Suprapubic skin (tissue), 4 donors: ENCODE results near the gene FRMPD3. TPM values are rescaled to one million over a fixed set of nuclear protein-coding genes. Genes with fewer than 3 reads are reported as not detected.

ENCODE experiments used
- DNase-seq, 2 donors: peaks; one replicate each; pipeline ENCODE4 v3.0.0-alpha.2; 2019; ENCODE audit warnings: low spot score in 2 of 2
- H3K27ac ChIP-seq: fragments of 200-600 bp; sonication (generic); one replicate; pipeline ENCODE4 v1.5.1; 2019
- H3K27me3 ChIP-seq: fragments of 200-600 bp; sonication (generic); one replicate; pipeline ENCODE4 v1.5.1; 2019
- H3K36me3 ChIP-seq: fragments of 200-600 bp; sonication (generic); one replicate; pipeline ENCODE4 v1.5.1; 2019
- H3K4me1 ChIP-seq: fragments of 200-600 bp; sonication (generic); one replicate; pipeline ENCODE4 v1.5.1; 2019
- H3K4me3 ChIP-seq: fragments of 200-600 bp; sonication (generic); one replicate; pipeline ENCODE4 v1.5.1; 2019; ENCODE audit warnings: mild to moderate bottlenecking
- H3K9me3 ChIP-seq: fragments of 200-600 bp; sonication (generic); one replicate; pipeline ENCODE4 v1.5.1; 2019
- EP300 ChIP-seq: sonication (generic); formaldehyde crosslinking; IDR thresholded peaks from one replicate; pipeline ENCODE4 v1.6.1; 2017; ENCODE audit warnings: antibody characterized with exemption
- POLR2A ChIP-seq, 2 donors: fragments of 450-650 bp; IDR thresholded peaks; one replicate each; pipeline ENCODE4 v1.6.1; 2017; ENCODE audit warnings: antibody characterized with exemption in 2 of 2, mild to moderate bottlenecking in 2 of 2, moderate library complexity in 2 of 2
- POLR2AphosphoS5 ChIP-seq, 3 donors: sonication (generic); formaldehyde crosslinking; IDR thresholded peaks; one replicate each; pipeline ENCODE4 v1.6.1; 2017; ENCODE audit warnings: antibody characterized with exemption in 3 of 3
- WGBS: methylation state at CpG from one replicate; pipeline ENCODE4 v1.1.5; 2018; 5-methylcytosine and 5-hydroxymethylcytosine counted together
- total RNA-seq, 4 donors: library from RNA; depleted of rRNA; stranded (reverse); fragments of >200 nt; gene quantifications; one replicate each; pipeline ENCODE4 v1.1.0, GENCODE V29; 2016
- TF ChIP-seq, protein P1 (sequence below), 2 donors: fragments of 200-600 bp in 1 of 2; fragments of 450-650 bp in 1 of 2; sonication (generic) in 1 of 2; IDR thresholded peaks; one replicate each; pipeline ENCODE4 v1.5.1; 2016 to 2019; ENCODE audit warnings: antibody characterized with exemption in 2 of 2, mild to moderate bottlenecking in 1 of 2, moderate library complexity in 1 of 2

The FRMPD3 gene
- total RNA-seq, 4 donors from 2014 or later, result not detected

DNA sequence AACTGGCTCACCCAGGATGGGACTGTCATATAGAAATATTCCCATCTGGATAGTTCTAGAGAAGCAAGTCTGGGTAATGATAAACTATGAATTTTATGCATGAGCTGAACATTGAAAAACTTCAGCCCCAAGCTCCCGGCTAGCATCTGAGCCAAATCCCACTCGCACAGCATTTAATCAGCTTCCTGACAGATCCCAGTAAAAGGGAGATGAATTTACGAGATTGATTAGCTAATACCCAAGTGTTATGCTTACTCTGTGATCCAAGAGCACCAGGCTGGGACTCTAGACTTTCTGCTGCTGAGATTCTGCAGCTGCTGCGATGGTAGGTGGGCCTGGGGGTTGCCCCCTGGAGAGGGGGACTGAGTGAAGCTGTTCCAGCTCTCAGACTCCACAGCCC, 28.0 kb downstream of the FRMPD3 start:
- no peaks in the 10 kb centered on the region for H3K36me3 ChIP-seq
- 57% methylated on average over 3 of the region's 4 CpGs for WGBS
- TF ChIP-seq POLR2AphosphoS5 (IDR thresholded peaks at IDR 0.05), result no peak
- TF ChIP-seq POLR2A (IDR thresholded peaks at IDR 0.05), result no peak
- TF ChIP-seq, protein P1, sequence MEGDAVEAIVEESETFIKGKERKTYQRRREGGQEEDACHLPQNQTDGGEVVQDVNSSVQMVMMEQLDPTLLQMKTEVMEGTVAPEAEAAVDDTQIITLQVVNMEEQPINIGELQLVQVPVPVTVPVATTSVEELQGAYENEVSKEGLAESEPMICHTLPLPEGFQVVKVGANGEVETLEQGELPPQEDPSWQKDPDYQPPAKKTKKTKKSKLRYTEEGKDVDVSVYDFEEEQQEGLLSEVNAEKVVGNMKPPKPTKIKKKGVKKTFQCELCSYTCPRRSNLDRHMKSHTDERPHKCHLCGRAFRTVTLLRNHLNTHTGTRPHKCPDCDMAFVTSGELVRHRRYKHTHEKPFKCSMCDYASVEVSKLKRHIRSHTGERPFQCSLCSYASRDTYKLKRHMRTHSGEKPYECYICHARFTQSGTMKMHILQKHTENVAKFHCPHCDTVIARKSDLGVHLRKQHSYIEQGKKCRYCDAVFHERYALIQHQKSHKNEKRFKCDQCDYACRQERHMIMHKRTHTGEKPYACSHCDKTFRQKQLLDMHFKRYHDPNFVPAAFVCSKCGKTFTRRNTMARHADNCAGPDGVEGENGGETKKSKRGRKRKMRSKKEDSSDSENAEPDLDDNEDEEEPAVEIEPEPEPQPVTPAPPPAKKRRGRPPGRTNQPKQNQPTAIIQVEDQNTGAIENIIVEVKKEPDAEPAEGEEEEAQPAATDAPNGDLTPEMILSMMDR (IDR thresholded peaks at IDR 0.05), result no peak
- TF ChIP-seq EP300, result no peak
- no peaks in the 10 kb centered on the region for H3K9me3 ChIP-seq
- no peak overlapping the region for H3K27ac ChIP-seq
- no peak overlapping the region for H3K4me3 ChIP-seq
- H3K27me3 ChIP-seq, result no peaks in the 10 kb centered on the region
- no peaks in the 10 kb centered on the region for H3K4me1 ChIP-seq
- DNase-seq, result no peak

DNA sequence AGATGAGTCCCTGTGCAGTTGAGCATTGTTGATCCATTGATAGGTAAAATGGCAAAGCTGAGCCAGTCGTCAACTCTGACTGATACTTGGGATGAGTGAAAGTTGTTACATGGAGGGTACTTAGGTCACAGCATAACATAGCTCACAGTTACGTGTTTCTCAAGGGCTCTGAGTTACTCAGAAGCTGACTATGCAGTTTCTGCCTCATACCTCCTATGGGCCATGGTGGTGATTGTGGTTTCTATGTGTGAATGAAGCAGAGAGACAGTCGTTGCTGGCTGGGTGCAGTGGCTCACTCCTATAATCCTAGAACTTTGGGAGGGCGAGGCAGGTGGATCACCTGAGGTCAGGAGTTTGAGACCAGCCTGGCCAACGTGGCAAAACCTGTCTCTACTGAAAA, 30.8 kb downstream of the FRMPD3 start:
- Histone ChIP-seq H3K4me1 (peaks cover 8% of the 10 kb centered on the region), H3K9me3 (no peaks in the 10 kb centered on the region), H3K27ac (no peak overlapping the region), H3K36me3 (no peaks in the 10 kb centered on the region), H3K27me3 (no peaks in the 10 kb centered on the region), H3K4me3 (no peak overlapping the region)
- 75% methylated on average over 5 of the region's 5 CpGs for WGBS
- TF ChIP-seq POLR2A (IDR thresholded peaks at IDR 0.05) (no peak), POLR2AphosphoS5 (IDR thresholded peaks at IDR 0.05) (no peak), EP300 (no peak)
- TF ChIP-seq, protein P1 (IDR thresholded peaks at IDR 0.05), result no peak
- no peak for DNase-seq

DNA sequence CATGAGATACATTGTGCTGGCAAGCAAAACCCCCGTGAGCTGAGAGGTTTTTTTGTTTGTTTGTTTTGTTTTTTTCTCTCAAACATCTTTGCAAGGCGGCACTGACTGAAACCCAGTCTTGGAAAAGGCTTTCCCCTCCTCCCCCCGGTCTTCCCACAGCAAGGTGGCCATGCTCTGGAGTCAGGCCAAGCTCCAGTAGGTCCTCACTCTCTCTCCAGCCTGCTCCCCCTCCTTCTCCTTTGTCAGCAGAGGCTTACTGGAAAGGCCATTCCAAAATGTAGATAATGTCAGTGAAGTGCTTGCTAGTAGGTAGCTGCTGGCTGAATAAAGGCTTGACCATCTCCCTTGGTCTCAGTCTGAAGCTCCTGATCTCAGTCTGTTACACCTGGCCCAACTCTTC, 32.6 kb downstream of the FRMPD3 start:
- H3K36me3 ChIP-seq, result no peaks in the 10 kb centered on the region
- no peaks in the 10 kb centered on the region for H3K27me3 ChIP-seq
- no peak overlapping the region for H3K27ac ChIP-seq
- no peak for DNase-seq
- H3K4me1 ChIP-seq, result peaks cover 8% of the 10 kb centered on the region
- H3K4me3 ChIP-seq, result no peak overlapping the region
- no peaks in the 10 kb centered on the region for H3K9me3 ChIP-seq
- 53% methylated on average over 3 of the region's 3 CpGs for WGBS
- TF ChIP-seq, protein P1 (IDR thresholded peaks at IDR 0.05), result no peak
- TF ChIP-seq POLR2A (IDR thresholded peaks at IDR 0.05) (no peak), EP300 (no peak), POLR2AphosphoS5 (IDR thresholded peaks at IDR 0.05) (no peak)

DNA sequence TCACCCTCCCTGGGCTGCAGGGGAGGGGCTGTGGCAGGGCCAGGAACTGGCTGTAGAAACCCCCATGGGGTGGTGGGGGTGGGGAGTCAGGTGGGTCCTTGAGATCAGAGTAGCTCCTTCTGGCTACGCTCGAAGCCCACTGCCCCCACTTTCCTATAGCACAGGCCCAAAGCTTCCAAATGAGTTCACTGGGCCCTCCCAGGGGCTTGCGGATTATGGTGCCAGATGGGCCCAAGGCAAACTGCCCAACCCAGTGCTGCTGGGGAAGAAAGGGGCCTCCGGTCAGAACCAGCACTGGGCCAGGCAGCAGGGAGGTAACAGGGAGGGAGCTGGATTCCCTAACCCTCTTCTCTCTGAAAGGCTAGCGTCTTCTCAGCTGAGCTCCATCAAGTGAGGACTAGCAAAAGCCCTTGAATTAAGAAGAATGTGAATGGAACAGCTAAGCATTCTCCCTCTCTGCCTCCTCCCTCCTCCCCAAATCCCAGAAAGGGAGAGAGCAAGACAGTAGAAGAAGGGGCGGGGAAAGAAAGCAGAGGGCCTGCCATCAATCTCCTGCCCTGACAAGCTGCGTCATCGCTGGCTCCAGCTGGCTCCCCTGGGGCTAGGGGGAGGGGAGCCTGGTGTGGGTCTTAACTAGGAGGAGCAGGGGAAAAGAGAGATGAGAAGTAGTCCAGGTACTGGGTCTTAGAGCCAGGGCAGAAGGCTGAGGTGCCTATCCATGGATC, 34.7 kb downstream of the FRMPD3 start:
- H3K27ac ChIP-seq, result no peak overlapping the region
- H3K4me3 ChIP-seq, result no peak overlapping the region
- 24% methylated on average over 5 of the region's 8 CpGs for WGBS
- peaks cover 8% of the 10 kb centered on the region for H3K4me1 ChIP-seq
- H3K27me3 ChIP-seq, result no peaks in the 10 kb centered on the region
- no peaks in the 10 kb centered on the region for H3K36me3 ChIP-seq
- TF ChIP-seq POLR2AphosphoS5 (IDR thresholded peaks at IDR 0.05) (no peak), EP300 (no peak), POLR2A (IDR thresholded peaks at IDR 0.05) (no peak)
- TF ChIP-seq, protein P1 (IDR thresholded peaks at IDR 0.05), result no peak
- no peaks in the 10 kb centered on the region for H3K9me3 ChIP-seq
- DNase-seq, result no peak

DNA sequence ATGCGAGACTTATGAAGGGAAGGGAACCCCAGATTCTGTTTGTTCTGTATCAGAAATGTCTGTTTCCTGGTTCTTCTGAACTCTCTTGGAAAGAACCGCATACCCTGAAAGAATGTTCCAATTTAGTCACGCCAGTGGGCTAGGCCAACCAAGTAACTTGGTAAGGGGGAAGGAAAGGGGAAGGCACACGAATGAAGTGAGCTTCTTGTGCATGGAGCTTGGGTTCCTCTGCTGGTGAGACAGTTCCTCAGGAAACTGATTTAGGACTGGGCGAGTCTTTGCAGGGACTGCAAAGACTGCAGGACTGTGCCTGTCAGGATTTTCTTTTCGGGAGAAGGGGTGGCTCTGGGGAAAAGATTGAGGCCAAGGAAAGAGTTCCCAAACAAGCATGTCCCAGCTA, 35.6 kb downstream of the FRMPD3 start:
- H3K36me3 ChIP-seq, result no peaks in the 10 kb centered on the region
- 47% methylated on average over 6 of the region's 6 CpGs for WGBS
- no peaks in the 10 kb centered on the region for H3K9me3 ChIP-seq
- no peaks in the 10 kb centered on the region for H3K27me3 ChIP-seq
- no peak overlapping the region for H3K27ac ChIP-seq
- H3K4me1 ChIP-seq, result peaks cover 8% of the 10 kb centered on the region
- TF ChIP-seq, protein P1 (IDR thresholded peaks at IDR 0.05), result no peak
- TF ChIP-seq POLR2A (IDR thresholded peaks at IDR 0.05) (no peak), EP300 (no peak), POLR2AphosphoS5 (IDR thresholded peaks at IDR 0.05) (no peak)
- H3K4me3 ChIP-seq, result no peak overlapping the region
- no peak for DNase-seq
